Activated CD8-positive, alpha-beta T cell treated with anti-CD3 and anti-CD28 coated beads for 36 hours (primary cell): ENCODE results near the gene INPP5E. TPM values are rescaled to one million over a fixed set of nuclear protein-coding genes. Genes with fewer than 3 reads are reported as not detected.
A peak's percentile ranks its signal among the peaks of the same experiment; 100 is the strongest.
"Not testable (repeated sequence)": the region's sequence is repeated elsewhere in the genome, so short reads cannot be mapped to it uniquely, and the experiment has no call there.

Experiments
- ATAC-seq: fragments of 200-7000 bp; cut with Tn5 transposase; one replicate; pipeline ENCODE4 v1.10.0; 2021; ENCODE audit warnings: mild to moderate bottlenecking, moderate library complexity
- CTCF ChIA-PET: fragments of 350-600 bp; sonication (Branson Sonifier 250); formaldehyde crosslinking; loops from one replicate; lab custom pipeline; 2021; ENCODE audit warnings: antibody characterized with exemption; lab: Charles Lee
- POLR2A ChIA-PET: fragments of 350-600 bp; sonication (Branson Sonifier 250); formaldehyde crosslinking; loops from one replicate; lab custom pipeline; 2021; ENCODE audit warnings: antibody characterized with exemption; lab: Charles Lee
- DNase-seq: peaks from one replicate; pipeline ENCODE4 v3.0.0-alpha.2; 2020
- H3K27ac Mint-ChIP-seq: one replicate; pipeline ENCODE4 v1.8.0; 2021; ENCODE audit warnings: mild to moderate bottlenecking, mixed read lengths
- H3K27me3 Mint-ChIP-seq: one replicate; pipeline ENCODE4 v1.8.0; 2021; ENCODE audit warnings: mixed read lengths
- H3K36me3 Mint-ChIP-seq: one replicate; pipeline ENCODE4 v1.8.0; 2021; ENCODE audit warnings: low read depth, mixed read lengths
- H3K4me1 Mint-ChIP-seq: one replicate; pipeline ENCODE4 v1.8.0; 2021; ENCODE audit warnings: low read depth, mixed read lengths
- H3K4me3 Mint-ChIP-seq: one replicate; pipeline ENCODE4 v1.8.0; 2021; ENCODE audit warnings: mild to moderate bottlenecking, moderate library complexity, mixed read lengths
- H3K9me3 Mint-ChIP-seq: one replicate; pipeline ENCODE4 v1.8.0; 2021; ENCODE audit warnings: mixed read lengths
- intact Hi-C: fragments of 100-400 bp; cut with micrococcal nuclease; formaldehyde crosslinking; loops from one replicate; pipeline ENCODE4 v1.10.0; 2022
- total RNA-seq, 2 experiments: library from RNA; stranded (reverse); gene quantifications; one replicate each; pipeline ENCODE4 v1.2.3, GENCODE V29; 2021
- TF ChIP-seq, protein P1 (sequence below): fragments of 200-600 bp; IDR thresholded peaks from one replicate; pipeline ENCODE4 v1.8.0; 2022; ENCODE audit warnings: antibody characterized with exemption, mild to moderate bottlenecking

INPP5E gene
- total RNA-seq, 2 experiments from 2014 or later, result 12.0 to 13.8 TPM

DNA sequence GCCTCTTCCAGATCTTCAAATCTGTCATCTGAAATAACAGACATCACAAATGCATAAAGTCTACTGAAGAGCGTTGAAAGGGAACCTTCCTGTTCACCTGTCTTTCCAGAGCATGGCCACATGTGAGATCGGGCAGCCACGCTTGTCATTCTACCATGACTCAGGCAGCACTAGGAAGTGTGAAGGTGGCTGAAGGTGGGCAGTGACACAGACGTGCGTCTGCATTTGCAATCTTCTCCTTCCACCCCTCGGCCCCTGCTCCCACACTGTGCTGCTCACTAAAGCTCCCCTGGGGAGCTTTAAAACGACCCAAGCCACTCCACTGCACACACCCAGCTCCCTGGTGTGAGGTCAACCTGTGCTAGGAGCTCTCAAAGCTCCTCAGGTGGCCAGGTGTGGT is 31.7 kb downstream of the INPP5E start:
- H3K27ac Mint-ChIP-seq, result no peak overlapping the region
- CTCF ChIA-PET, result interaction anchor here (1.3 kb wide), 1 partner anchor 31 kb away, joined by 5 read pairs; no protein-coding TSS in a partner anchor
- peaks cover 66% of the 10 kb centered on the region for H3K36me3 Mint-ChIP-seq
- TF ChIP-seq, protein P1, sequence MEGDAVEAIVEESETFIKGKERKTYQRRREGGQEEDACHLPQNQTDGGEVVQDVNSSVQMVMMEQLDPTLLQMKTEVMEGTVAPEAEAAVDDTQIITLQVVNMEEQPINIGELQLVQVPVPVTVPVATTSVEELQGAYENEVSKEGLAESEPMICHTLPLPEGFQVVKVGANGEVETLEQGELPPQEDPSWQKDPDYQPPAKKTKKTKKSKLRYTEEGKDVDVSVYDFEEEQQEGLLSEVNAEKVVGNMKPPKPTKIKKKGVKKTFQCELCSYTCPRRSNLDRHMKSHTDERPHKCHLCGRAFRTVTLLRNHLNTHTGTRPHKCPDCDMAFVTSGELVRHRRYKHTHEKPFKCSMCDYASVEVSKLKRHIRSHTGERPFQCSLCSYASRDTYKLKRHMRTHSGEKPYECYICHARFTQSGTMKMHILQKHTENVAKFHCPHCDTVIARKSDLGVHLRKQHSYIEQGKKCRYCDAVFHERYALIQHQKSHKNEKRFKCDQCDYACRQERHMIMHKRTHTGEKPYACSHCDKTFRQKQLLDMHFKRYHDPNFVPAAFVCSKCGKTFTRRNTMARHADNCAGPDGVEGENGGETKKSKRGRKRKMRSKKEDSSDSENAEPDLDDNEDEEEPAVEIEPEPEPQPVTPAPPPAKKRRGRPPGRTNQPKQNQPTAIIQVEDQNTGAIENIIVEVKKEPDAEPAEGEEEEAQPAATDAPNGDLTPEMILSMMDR, result no peak
- intact Hi-C loops, result loop anchor here (10.0 kb wide), 1 partner anchor 93 kb away; no protein-coding TSS in a partner anchor
- H3K27me3 Mint-ChIP-seq, result no peaks in the 10 kb centered on the region
- DNase-seq, result peak; percentile 23
- POLR2A ChIA-PET, result interaction anchor here (0.9 to 1.5 kb wide), 2 partner anchors 9 to 10 kb away, joined by 3 to 5 read pairs; no protein-coding TSS in a partner anchor
- no peak overlapping the region for H3K4me3 Mint-ChIP-seq
- no peak for ATAC-seq
- no peaks in the 10 kb centered on the region for H3K9me3 Mint-ChIP-seq
- H3K4me1 Mint-ChIP-seq, result peaks cover 70% of the 10 kb centered on the region

DNA sequence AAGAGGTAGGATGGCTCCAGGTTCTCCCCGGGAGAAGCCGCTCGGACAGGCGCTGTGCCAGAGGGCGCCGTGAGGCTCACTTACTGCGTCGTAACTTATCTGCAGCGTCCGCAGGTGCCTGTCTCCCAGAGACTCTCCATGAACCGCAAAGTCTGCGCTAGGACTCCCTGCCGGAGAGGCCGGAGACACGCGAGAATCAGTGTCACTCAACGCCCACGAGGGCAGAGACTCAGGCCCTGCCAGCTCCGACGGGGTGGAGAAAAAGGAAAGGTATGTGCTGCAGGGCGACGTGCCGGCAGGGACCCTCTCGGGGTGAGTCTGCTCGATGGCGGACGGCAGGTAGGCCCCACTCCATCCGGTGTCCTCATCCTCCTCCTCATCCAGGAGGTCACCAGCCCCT is 32.6 kb downstream of the INPP5E start:
- ATAC-seq, CTCF ChIA-PET, H3K27me3 Mint-ChIP-seq, POLR2A ChIA-PET, H3K9me3 Mint-ChIP-seq, H3K4me3 Mint-ChIP-seq, H3K27ac Mint-ChIP-seq, DNase-seq: not testable (repeated sequence)
- Mint-ChIP-seq H3K36me3 (peaks cover 66% of the 10 kb centered on the region), H3K4me1 (peaks cover 71% of the 10 kb centered on the region)
- intact Hi-C loops, result loop anchor here (10.0 kb wide), 1 partner anchor 92 kb away; no protein-coding TSS in a partner anchor

DNA sequence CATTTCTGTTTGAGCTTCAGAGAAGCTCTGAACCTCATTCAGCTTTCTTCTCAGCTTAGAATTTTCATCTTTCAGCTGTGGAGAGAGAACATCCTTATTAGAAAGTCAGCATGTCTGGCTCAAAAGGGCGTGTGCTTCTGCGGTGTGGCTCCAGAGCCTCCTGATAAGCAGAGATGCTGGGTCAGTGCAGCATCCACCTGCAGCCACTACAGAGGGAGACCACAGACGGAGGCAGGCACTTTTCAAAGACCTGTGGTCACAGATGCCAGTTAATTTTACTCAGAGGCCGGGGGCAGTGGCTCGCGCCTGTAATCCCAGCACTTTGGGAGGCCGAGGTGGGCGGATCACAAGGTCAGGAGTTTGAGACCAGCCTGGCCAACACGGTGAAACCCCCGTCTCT is 33.7 kb downstream of the INPP5E start:
- CTCF ChIA-PET, H3K9me3 Mint-ChIP-seq, H3K4me3 Mint-ChIP-seq, H3K27me3 Mint-ChIP-seq, DNase-seq, ATAC-seq: not testable (repeated sequence)
- POLR2A ChIA-PET, result interaction anchor here (1.0 kb wide), 1 partner anchor 10 kb away, joined by 3 read pairs; no protein-coding TSS in a partner anchor
- peaks cover 64% of the 10 kb centered on the region for H3K4me1 Mint-ChIP-seq
- H3K36me3 Mint-ChIP-seq, result peaks cover 63% of the 10 kb centered on the region
- intact Hi-C loops, result loop anchor here (10.0 kb wide), 1 partner anchor 91 kb away; no protein-coding TSS in a partner anchor
- peak overlapping the region; percentile 32 for H3K27ac Mint-ChIP-seq

DNA sequence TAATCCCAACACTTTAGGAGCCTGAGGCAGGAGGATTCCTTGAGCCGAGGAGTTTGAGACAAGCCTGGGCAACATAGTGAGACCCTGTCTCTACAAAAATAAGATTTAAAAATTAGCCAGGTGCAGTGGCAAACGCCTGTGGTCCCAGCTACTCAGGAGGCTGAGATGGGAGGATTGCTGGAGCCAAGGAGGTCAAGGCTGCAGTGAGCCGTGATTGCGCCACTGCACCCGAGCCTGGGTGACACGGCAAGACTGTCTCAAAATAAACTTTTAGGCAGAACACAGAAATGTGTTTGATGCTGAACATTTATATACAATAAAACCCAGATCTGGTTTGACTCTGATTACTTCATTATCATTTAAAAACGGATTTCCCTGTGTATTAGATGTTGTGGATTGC is 34.2 kb downstream of the INPP5E start:
- no peak for ATAC-seq
- intact Hi-C loops, result loop anchor here (10.0 kb wide), 1 partner anchor 91 kb away; no protein-coding TSS in a partner anchor
- peaks cover 64% of the 10 kb centered on the region for H3K36me3 Mint-ChIP-seq
- POLR2A ChIA-PET, result interaction anchor here (1.0 kb wide), 1 partner anchor 9 kb away, joined by 3 read pairs; no protein-coding TSS in a partner anchor
- TF ChIP-seq, protein P1, result no peak
- peak overlapping the region; percentile 32 for H3K27ac Mint-ChIP-seq
- DNase-seq, result no peak
- H3K4me1 Mint-ChIP-seq, result peaks cover 66% of the 10 kb centered on the region
- H3K27me3 Mint-ChIP-seq, result no peaks in the 10 kb centered on the region
- H3K9me3 Mint-ChIP-seq, result no peaks in the 10 kb centered on the region
- CTCF ChIA-PET, result no interaction called here
- H3K4me3 Mint-ChIP-seq, result no peak overlapping the region

DNA sequence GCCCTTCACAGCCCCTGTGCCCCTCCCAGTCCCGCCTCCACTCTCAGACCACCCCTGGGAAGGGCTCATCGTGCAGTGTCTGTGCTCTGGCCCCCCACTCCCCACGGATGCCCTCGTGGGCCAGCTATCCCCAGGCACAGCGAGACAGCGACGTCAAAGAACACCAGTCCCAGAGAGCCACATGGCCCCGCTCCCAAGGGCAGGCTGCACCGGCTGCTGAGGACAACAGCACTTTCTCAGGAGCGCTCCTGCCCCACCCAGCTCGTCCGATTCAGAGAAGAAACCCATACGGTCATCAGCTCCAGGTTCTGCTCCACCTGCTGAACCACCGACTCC is 34.9 kb downstream of the INPP5E start:
- peaks cover 64% of the 10 kb centered on the region for H3K4me1 Mint-ChIP-seq
- H3K27me3 Mint-ChIP-seq, result no peaks in the 10 kb centered on the region
- CTCF ChIA-PET, result no interaction called here
- H3K4me3 Mint-ChIP-seq, result peak overlapping the region; percentile 63
- no peaks in the 10 kb centered on the region for H3K9me3 Mint-ChIP-seq
- no peak for DNase-seq
- intact Hi-C loops, result loop anchor here (10.0 kb wide), 1 partner anchor 90 kb away; no protein-coding TSS in a partner anchor
- POLR2A ChIA-PET, result interaction anchor here (1.0 kb wide), 1 partner anchor 8 kb away, joined by 3 read pairs; no protein-coding TSS in a partner anchor
- ATAC-seq, result no peak
- H3K36me3 Mint-ChIP-seq, result peaks cover 62% of the 10 kb centered on the region
- TF ChIP-seq, protein P1, result no peak
- H3K27ac Mint-ChIP-seq, result peak overlapping the region; percentile 90
